HG03565 (cell line): ENCODE results near the gene TTC3.
"Not testable (repeated sequence)": the region's sequence is repeated elsewhere in the genome, so short reads cannot be mapped to it uniquely, and the experiment has no call there.

Experiments used
- ATAC-seq: cut with Tn5 transposase; IDR thresholded peaks from one replicate; pipeline ENCODE4 v1.9.1; 2021; ENCODE audit warnings: mild to moderate bottlenecking, moderate library complexity; ENCODE audit not compliant: unreplicated experiment

TTC3 gene

GRCh38 chr21:37093977-37094376, 20.9 kb downstream of the TTC3 start:
- ATAC-seq, result no peak

DNA sequence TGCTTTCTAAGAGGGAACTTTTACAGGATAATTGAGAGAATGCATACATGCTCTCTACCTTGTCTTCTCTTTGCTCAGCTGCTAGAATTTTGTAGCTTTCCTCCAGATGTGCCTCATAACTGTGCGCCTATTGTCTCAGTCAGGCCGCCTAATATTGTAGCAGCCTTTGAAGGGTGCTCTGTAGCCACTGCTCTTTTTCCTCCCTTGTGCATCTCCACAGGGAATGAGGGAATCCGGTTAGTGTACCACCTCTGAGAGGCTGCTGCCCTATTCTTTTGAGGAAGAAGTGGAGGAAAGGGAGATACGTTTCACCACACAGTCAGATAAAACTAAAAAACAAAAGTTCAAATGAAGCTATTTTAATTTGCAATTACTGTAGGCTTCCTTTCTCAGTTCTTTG, 22.8 kb downstream of the TTC3 start:
- ATAC-seq, result no peak

DNA sequence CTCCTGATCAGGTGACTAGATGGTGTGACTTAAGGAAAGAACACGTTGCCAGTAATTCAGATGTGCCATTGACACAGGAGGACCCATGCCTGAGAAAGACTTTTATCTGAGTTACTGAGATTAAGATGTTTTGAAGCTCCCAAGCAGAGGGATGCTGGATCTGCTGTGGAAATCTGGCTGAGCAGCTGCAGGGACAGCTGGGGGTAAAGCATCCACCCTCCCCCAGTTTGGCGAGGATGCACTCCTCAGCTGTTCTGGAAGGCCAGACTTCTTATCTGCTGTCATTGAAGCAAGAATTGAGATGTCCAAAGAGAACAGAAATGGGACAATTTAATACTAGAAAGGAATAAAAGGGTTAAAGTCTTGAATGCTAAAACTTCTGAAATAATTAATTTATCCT, 25.7 kb downstream of the TTC3 start:
- no peak for ATAC-seq

GRCh38 chr21:37100316-37100715, 27.3 kb downstream of the TTC3 start:
- ATAC-seq, result no peak

- no peak for ATAC-seq
Observed at GRCh38 chr21:37101384-37101783, 28.3 kb downstream of the TTC3 start.

GRCh38 chr21:37102746-37103145, 29.7 kb downstream of the TTC3 start:
- ATAC-seq, result not testable (repeated sequence)

DNA sequence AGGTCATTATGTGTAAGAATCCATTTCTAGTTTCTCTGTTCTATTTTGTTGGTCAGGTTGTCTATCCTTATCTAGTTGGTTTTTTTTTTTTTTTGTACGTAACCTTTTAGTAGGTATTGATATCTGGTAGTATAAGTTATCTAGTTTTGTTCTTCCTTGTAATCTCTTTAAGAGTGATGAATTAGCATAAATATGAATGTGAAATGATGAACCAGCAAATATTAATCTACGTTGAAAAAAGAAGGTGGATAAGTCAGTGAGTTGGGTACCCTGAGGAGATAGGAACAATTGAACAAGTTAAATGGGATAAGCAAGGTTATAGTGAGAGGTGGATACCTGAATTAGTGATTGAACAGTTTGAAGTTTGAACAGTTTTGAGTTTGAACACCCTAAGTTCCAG, 33.9 kb downstream of the TTC3 start:
- no peak for ATAC-seq

DNA sequence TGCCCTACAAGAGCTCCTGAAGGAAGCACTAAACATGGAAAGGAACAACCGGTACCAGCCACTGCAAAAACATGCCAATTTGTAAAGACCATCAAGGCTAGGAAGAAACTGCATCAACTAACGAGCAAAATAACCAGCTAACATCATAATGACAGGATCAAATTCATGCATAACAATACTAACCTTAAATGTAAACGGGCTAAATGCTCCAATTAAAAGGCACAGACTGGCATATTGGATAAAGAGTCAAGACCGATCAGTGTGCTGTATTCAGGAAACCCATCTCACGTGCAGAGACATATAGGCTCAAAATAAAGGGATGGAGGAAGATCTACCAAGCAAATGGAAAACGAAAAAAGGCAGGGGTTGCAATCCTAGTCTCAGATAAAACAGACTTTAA, 38.0 kb downstream of the TTC3 start:
- not testable (repeated sequence) for ATAC-seq

DNA sequence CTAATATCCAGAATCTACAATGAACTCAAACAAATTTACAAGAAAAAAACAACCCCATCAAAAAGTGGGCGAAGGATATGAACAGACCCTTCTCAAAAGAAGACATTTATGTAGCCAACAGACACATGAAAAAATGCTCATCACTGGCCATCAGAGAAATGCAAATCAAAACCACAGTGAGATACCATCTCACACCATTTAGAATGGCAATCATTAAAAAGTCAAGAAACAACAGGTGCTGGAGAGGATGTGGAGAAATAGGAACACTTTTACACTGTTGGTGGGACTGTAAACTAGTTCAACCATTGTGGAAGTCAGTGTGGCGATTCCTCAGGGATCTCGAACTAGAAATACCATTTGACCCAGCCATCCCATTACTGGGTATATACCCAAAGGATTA, 41.2 kb downstream of the TTC3 start:
- ATAC-seq, result not testable (repeated sequence)

- ATAC-seq, result not testable (repeated sequence)
Observed at GRCh38 chr21:37116459-37116858, 43.4 kb downstream of the TTC3 start.

- no peak for ATAC-seq
Observed at GRCh38 chr21:37117204-37117603, 44.1 kb downstream of the TTC3 start.

GRCh38 chr21:37118187-37118826, 45.3 kb downstream of the TTC3 start:
- no peak for ATAC-seq

DNA sequence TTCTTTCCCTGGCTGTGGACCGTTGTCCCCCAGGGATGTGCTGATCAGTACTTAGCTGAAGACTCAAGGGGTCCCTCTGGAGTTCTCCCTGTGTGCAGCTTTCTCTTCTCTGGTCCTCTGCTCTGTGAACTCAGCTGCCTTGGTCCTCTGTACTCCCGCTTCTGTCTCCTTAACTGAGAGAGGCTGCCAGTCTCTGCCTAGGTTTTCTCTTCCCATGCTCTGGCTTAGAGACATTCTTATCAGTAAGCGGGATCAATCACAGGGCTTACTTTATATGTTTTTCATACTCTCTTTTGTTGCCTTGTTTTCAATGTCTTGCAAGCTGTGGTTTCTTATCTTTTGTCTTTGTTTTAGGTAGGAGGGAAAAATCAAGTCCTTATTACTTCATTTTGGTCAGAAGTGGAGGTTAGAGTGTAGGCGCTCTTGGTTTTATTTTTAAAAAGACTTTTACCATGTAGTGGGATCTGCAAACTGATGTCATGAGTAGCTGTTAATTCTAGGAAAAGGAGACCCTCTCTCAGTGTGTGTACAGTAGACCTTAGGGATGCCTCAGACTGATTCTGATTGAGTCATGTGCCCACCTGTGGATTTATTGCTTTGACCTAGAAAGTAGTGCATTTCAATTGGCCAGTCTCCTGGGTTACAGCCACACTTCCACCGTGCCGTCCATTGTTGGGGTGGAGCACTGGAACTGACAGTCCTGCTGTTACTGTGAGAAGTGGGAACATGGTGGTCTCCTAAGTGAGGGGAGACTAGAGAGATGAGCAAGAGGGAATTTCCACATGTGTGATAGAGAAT, 46.6 kb downstream of the TTC3 start:
- no peak for ATAC-seq

GRCh38 chr21:37128076-37128475, 55.0 kb downstream of the TTC3 start:
- no peak for ATAC-seq

DNA sequence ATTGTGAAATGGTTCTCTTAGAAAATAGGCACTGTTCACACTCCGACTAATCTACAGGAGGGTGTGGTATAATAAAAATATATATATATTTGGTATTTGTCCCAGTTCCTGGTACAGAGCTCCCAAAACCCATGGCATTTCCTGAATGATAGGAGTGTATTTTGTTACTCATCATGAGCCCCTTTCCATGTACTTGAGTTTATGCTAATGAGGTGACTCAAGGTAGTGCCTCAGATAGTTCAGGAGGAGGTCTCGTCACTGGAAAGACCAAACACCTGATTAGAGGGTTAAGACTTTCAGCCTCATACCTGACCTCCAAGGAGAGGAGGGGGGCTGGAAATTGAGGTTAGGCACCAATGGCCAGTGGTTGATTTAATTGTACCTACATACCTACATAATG, 57.9 kb downstream of the TTC3 start:
- no peak for ATAC-seq

GRCh38 chr21:37136261-37136660, 63.2 kb downstream of the TTC3 start:
- no peak for ATAC-seq

GRCh38 chr21:37136744-37137143, 63.7 kb downstream of the TTC3 start:
- ATAC-seq, result no peak

GRCh38 chr21:37139154-37139553, 66.1 kb downstream of the TTC3 start:
- no peak for ATAC-seq

GRCh38 chr21:37139902-37140301, 66.8 kb downstream of the TTC3 start:
- no peak for ATAC-seq

GRCh38 chr21:37143392-37143791, 70.3 kb downstream of the TTC3 start:
- not testable (repeated sequence) for ATAC-seq

DNA sequence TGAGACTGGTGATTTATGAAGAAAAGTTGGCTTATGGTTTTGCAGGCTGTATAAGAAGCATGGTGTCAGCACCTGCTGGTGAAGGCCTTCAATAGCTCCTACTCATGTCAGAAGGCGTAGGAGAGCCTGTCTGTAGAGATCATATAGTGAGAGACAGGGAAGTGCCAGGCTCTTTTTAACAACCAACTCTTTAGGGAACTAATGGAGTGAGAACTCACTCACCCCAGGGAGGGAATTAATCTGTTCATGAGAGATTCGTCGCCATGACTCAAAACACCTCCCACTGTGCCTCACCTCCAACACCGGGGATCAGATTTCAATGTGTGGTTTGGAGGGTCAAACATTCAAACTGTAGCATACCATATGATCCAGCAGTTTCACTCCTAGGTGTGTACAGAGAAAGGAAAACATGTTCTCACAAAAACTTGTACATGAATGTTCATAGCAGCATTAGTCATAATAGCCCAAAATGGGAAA, 72.6 kb downstream of the TTC3 start:
- ATAC-seq, result no peak
